ENCODE results near the gene GULP1.

GRCh38 chr2:188294352-188294926 lies 2.8 kb downstream of the GULP1 start:
- TF ChIP-seq CTCF (optimal IDR thresholded peaks at IDR 0.05 in 1 of 3, IDR thresholded peaks at IDR 0.05 in 1 of 3, conservative IDR thresholded peaks at IDR 0.05 in 1 of 3; ENCODE audit: extremely low read depth in 1 of 3, insufficient read depth in 2 of 3, low read length in 3 of 3): no peak
- no peak for TF ChIP-seq EZH2 (IDR thresholded peaks at IDR 0.05; ENCODE audit: low read length)
